Neural cell (in vitro differentiated cells): ENCODE data around the gene VEGFB. TPM values are rescaled to one million over a fixed set of nuclear protein-coding genes. Genes with fewer than 3 reads are reported as not detected.

ENCODE experiments used
- H2AFZ ChIP-seq: fragments of 200-600, 300-800 bp; sonication (generic), shearing (Covaris generic); 2 replicates; pipeline ENCODE4 v1.6.0; 2014; ENCODE audit warnings: low read depth, mild to moderate bottlenecking, antibody characterized with exemption, low read length, moderate library complexity
- H3F3A ChIP-seq: fragments of 200-600 bp; shearing (Covaris generic); 2 replicates; pipeline ENCODE4 v1.6.1; 2016; ENCODE audit warnings: mild to moderate bottlenecking, moderate library complexity, mixed read lengths, antibody characterized with exemption, low read length; ENCODE audit not compliant: insufficient read depth, poor library complexity, severe bottlenecking
- H3K27ac ChIP-seq: fragments of 200-600, 300-800 bp; sonication (generic), shearing (Covaris generic); 2 replicates; pipeline ENCODE4 v1.5.1; 2014; ENCODE audit warnings: mild to moderate bottlenecking, low read length, moderate library complexity
- H3K27me3 ChIP-seq: fragments of 300-800, 200-600 bp; sonication (generic), shearing (Covaris generic); 2 replicates; pipeline ENCODE4 v1.6.0; 2014; ENCODE audit warnings: mild to moderate bottlenecking, low read depth, low read length, moderate library complexity; ENCODE audit not compliant: insufficient read depth
- H3K36me3 ChIP-seq: fragments of 300-800, 200-600 bp; sonication (generic), shearing (Covaris generic); 2 replicates; pipeline ENCODE4 v1.5.1; 2014; ENCODE audit warnings: mild to moderate bottlenecking, antibody characterized with exemption, low read length, moderate library complexity; ENCODE audit not compliant: insufficient read depth
- H3K4me2 ChIP-seq: fragments of 300-800, 200-600 bp; sonication (generic), shearing (Covaris generic); 2 replicates; pipeline ENCODE4 v1.6.0; 2014; ENCODE audit warnings: mild to moderate bottlenecking, low read length
- H3K4me3 ChIP-seq: fragments of 300-800, 200-600 bp; sonication (generic), shearing (Covaris generic); 2 replicates; pipeline ENCODE4 v1.5.1; 2014; ENCODE audit warnings: mild to moderate bottlenecking, low read length, moderate library complexity
- H3K79me2 ChIP-seq: fragments of 200-600 bp; shearing (Covaris generic); replicated peaks from 2 replicates; pipeline ENCODE4 v1.6.0; 2014; ENCODE audit warnings: mild to moderate bottlenecking, low read length, moderate library complexity; ENCODE audit not compliant: insufficient read depth
- H3K9ac ChIP-seq: fragments of 300-800, 200-600 bp; sonication (generic), shearing (Covaris generic); 2 replicates; pipeline ENCODE4 v1.6.1; 2016; ENCODE audit warnings: mild to moderate bottlenecking, low read length, mixed read lengths
- H3K9me2 ChIP-seq: fragments of 200-600 bp; shearing (Covaris generic); 2 replicates; pipeline ENCODE4 v1.6.1; 2016; ENCODE audit warnings: mild to moderate bottlenecking, low read length, mixed read lengths; ENCODE audit not compliant: insufficient read depth
- H3K9me3 ChIP-seq: fragments of 200-600, 300-800 bp; sonication (generic), shearing (Covaris generic); 2 replicates; pipeline ENCODE4 v1.6.1; 2016; ENCODE audit warnings: mild to moderate bottlenecking, mixed run types, low read length, moderate library complexity, mixed read lengths
- H4K20me1 ChIP-seq: fragments of 200-600 bp; shearing (Covaris generic); 2 replicates; pipeline ENCODE4 v1.6.1; 2016; ENCODE audit warnings: mild to moderate bottlenecking, mixed run types; ENCODE audit not compliant: insufficient read depth
- EP300 ChIP-seq: fragments of 450-650 bp; conservative IDR thresholded peaks from 2 replicates; pipeline ENCODE4 v1.6.1; 2014; ENCODE audit warnings: antibody characterized with exemption, mild to moderate bottlenecking, moderate library complexity; ENCODE audit not compliant: poor library complexity, severe bottlenecking
- EZH2 ChIP-seq: fragments of 200-600, 300-800 bp; shearing (Covaris generic), sonication (generic); IDR thresholded peaks from 2 replicates; pipeline ENCODE4 v1.6.1; 2014; ENCODE audit warnings: antibody characterized with exemption, low read length, borderline replicate concordance, mild to moderate bottlenecking; ENCODE audit not compliant: insufficient read depth, poor library complexity, severe bottlenecking
- MXI1 ChIP-seq: fragments of 450-650 bp; conservative IDR thresholded peaks from 2 replicates; pipeline ENCODE4 v1.6.1; 2014; ENCODE audit warnings: antibody characterized with exemption, mild to moderate bottlenecking; ENCODE audit not compliant: poor library complexity, severe bottlenecking
- POLR2AphosphoS5 ChIP-seq: IDR thresholded peaks from 2 replicates; pipeline ENCODE4 v1.6.1; 2012
- RAD21 ChIP-seq: fragments of 450-650 bp; conservative IDR thresholded peaks from 2 replicates; pipeline ENCODE4 v1.6.1; 2014; ENCODE audit warnings: antibody characterized with exemption, mild to moderate bottlenecking, moderate library complexity
- SMC3 ChIP-seq: fragments of 450-650 bp; conservative IDR thresholded peaks from 2 replicates; pipeline ENCODE4 v1.6.1; 2014; ENCODE audit warnings: antibody characterized with exemption, mild to moderate bottlenecking, moderate library complexity; ENCODE audit not compliant: poor library complexity
- TAF1 ChIP-seq: IDR thresholded peaks from 2 replicates; pipeline ENCODE4 v1.6.1; 2012; ENCODE audit warnings: low read depth
- polyA minus RNA-seq: library from RNA; depleted of rRNA, polyadenylated mRNA; stranded (reverse); fragments of >200 nt; gene quantifications from 2 replicates; pipeline ENCODE4 v1.2.3, GENCODE V29; 2014
- polyA plus RNA-seq: library from polyadenylated mRNA; depleted of rRNA; stranded (reverse); fragments of >200 nt; gene quantifications from 2 replicates; pipeline ENCODE4 v1.2.3, GENCODE V29; 2014
- TF ChIP-seq, protein P1 (sequence below): fragments of 450-650 bp; IDR thresholded peaks from 2 replicates; pipeline ENCODE4 v1.5.1; 2014; ENCODE audit warnings: antibody characterized with exemption, mild to moderate bottlenecking, moderate library complexity; ENCODE audit not compliant: poor library complexity, severe bottlenecking
- TF ChIP-seq, protein P2 (sequence below): IDR thresholded peaks from 2 replicates; pipeline ENCODE4 v1.6.1; 2012; ENCODE audit warnings: borderline replicate concordance

The VEGFB gene, protein sequence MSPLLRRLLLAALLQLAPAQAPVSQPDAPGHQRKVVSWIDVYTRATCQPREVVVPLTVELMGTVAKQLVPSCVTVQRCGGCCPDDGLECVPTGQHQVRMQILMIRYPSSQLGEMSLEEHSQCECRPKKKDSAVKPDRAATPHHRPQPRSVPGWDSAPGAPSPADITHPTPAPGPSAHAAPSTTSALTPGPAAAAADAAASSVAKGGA
- polyA plus RNA-seq (4.8 and 6.1 TPM in 2 replicates), polyA minus RNA-seq (2.8 and 2.9 TPM in 2 replicates)

DNA sequence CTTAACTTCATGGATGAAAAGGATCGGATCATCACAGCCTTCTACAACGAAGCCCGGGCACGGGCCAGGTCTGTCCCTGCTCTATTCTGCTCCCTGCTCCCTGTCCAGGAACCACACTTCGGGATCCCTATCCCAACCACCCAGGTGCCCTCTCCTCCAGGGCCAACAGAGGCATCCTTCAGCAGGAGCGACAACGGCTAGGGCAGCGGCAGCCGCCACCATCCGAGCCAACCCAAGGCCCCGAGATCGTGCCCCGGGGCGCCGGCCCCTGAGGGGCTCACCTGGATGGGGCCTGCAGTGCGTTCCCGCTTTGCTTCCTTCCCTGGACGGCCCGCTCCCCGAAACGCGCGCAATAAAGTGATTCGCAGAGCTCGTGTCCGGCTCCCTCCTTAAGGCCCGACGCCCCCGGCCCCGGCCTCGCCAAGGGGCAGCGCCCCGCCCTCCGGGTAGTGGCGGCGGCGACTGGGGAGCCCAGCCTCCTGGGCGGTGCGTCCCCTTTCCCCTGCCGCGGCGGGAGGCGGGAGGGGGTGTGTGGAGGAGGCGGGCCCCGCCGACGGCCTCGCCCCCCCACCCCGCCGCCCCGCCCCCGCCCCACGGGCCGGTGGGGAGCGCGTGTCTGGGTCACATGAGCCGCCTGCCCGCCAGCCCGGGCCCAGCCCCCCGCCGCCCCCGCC is at the start of gene VEGFB:
VEGFB (plus strand) TSS at position 672 of the 674 bp plus-strand sequence. CDS start 250 bp downstream, outside the sequence.
- Histone ChIP-seq H3K27me3 (peaks cover 8% of the 10 kb centered on the region), H3K9me2 (no peaks in the 10 kb centered on the region), H3F3A (no peaks in the 10 kb centered on the region), H3K79me2 (no peaks in the 10 kb centered on the region), H3K4me3 (peak within 1 kb of the TSS; percentile 59), H3K27ac (no peak within 1 kb of the TSS), H3K4me2 (no peak within 1 kb of the TSS), H2AFZ (no peak within 1 kb of the TSS), H4K20me1 (no peaks in the 10 kb centered on the region), H3K9ac (peak within 1 kb of the TSS; percentile 47), H3K36me3 (no peaks in the 10 kb centered on the region), H3K9me3 (no peaks in the 10 kb centered on the region)
- TF ChIP-seq SMC3 (no peak), EP300 (no peak)

DNA sequence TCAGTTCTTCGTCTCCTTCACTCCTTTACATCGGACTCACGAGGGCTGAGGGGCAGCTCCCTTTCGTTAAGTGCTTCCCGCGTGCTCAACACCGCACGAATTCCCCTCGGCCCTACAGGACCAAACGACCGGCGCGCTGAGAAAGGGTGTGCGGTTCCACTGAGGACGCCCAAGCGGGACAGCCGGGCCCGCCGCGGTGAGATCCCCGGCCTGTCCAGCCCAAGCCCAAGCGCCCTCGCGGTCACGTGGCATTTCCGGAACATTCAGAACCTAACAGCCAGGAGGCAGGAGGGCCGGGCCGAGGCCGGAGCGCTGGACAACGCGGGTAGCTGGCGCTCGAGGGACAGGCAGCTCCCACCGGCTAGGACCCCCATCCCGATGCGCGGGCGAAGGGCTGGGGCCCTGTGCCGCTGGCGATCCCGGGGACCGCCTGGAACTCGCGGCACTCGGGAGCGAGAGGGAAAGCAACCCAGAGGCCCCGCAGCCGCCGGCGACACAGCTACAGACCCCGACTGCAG is 49.1 kb upstream of the VEGFB start:
- Histone ChIP-seq H3K36me3 (no peaks in the 10 kb centered on the region), H3K4me3 (peak overlapping the region; percentile 90), H3K27ac (peak overlapping the region; percentile 89), H3K27me3 (no peaks in the 10 kb centered on the region), H2AFZ (peak overlapping the region; percentile 51), H3F3A (peaks cover 6% of the 10 kb centered on the region), H3K9me3 (no peaks in the 10 kb centered on the region), H3K9me2 (no peaks in the 10 kb centered on the region), H3K9ac (peak overlapping the region; percentile 89), H3K79me2 (peaks cover under 1% of the 10 kb centered on the region), H3K4me2 (peak overlapping the region; percentile 67), H4K20me1 (peaks cover 5% of the 10 kb centered on the region)
- TF ChIP-seq MXI1 (peak; percentile 90), POLR2AphosphoS5 (peak; percentile 98), EP300 (peak; percentile 36), RAD21 (peak; percentile 42), SMC3 (peak; percentile 62), EZH2 (no peak), TAF1 (peak; percentile 99)
- TF ChIP-seq, protein P1, sequence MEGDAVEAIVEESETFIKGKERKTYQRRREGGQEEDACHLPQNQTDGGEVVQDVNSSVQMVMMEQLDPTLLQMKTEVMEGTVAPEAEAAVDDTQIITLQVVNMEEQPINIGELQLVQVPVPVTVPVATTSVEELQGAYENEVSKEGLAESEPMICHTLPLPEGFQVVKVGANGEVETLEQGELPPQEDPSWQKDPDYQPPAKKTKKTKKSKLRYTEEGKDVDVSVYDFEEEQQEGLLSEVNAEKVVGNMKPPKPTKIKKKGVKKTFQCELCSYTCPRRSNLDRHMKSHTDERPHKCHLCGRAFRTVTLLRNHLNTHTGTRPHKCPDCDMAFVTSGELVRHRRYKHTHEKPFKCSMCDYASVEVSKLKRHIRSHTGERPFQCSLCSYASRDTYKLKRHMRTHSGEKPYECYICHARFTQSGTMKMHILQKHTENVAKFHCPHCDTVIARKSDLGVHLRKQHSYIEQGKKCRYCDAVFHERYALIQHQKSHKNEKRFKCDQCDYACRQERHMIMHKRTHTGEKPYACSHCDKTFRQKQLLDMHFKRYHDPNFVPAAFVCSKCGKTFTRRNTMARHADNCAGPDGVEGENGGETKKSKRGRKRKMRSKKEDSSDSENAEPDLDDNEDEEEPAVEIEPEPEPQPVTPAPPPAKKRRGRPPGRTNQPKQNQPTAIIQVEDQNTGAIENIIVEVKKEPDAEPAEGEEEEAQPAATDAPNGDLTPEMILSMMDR = no peak
- TF ChIP-seq, protein P2, sequence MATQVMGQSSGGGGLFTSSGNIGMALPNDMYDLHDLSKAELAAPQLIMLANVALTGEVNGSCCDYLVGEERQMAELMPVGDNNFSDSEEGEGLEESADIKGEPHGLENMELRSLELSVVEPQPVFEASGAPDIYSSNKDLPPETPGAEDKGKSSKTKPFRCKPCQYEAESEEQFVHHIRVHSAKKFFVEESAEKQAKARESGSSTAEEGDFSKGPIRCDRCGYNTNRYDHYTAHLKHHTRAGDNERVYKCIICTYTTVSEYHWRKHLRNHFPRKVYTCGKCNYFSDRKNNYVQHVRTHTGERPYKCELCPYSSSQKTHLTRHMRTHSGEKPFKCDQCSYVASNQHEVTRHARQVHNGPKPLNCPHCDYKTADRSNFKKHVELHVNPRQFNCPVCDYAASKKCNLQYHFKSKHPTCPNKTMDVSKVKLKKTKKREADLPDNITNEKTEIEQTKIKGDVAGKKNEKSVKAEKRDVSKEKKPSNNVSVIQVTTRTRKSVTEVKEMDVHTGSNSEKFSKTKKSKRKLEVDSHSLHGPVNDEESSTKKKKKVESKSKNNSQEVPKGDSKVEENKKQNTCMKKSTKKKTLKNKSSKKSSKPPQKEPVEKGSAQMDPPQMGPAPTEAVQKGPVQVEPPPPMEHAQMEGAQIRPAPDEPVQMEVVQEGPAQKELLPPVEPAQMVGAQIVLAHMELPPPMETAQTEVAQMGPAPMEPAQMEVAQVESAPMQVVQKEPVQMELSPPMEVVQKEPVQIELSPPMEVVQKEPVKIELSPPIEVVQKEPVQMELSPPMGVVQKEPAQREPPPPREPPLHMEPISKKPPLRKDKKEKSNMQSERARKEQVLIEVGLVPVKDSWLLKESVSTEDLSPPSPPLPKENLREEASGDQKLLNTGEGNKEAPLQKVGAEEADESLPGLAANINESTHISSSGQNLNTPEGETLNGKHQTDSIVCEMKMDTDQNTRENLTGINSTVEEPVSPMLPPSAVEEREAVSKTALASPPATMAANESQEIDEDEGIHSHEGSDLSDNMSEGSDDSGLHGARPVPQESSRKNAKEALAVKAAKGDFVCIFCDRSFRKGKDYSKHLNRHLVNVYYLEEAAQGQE = peak; percentile 98
